Pancreas (tissue), 10 donors: ENCODE results near the gene LAMP2. TPM values are rescaled to one million over a fixed set of nuclear protein-coding genes. Genes with fewer than 3 reads are reported as not detected.

Experiments
- ATAC-seq, 4 donors: fragments of 200-7000 bp; cut with Tn5 transposase; one replicate each; pipeline versions ENCODE4 v1.8.0 to v1.9.1; 2020; ENCODE audit warnings: mild to moderate bottlenecking in 4 of 4, moderate library complexity in 4 of 4
- DNase-seq, 6 donors: peaks; one replicate each; pipeline ENCODE4 v3.0.0-alpha.2; 2020
- FAIRE-seq: peaks from 2 replicates; lab custom pipeline; 2012; peaks lifted over from hg19 to GRCh38; lab: Jason Lieb, UNC
- H3K27ac ChIP-seq, 4 donors: fragments of 200-600 bp; sonication (generic); 1 replicate in 3 of 4; 2 replicates in 1 of 4; pipeline versions ENCODE4 v1.5.0 to v1.8.0; 2020
- H3K27me3 ChIP-seq, 4 donors: fragments of 200-600 bp; one replicate each; pipeline ENCODE4 v1.8.0; 2021
- H3K36me3 ChIP-seq, 3 donors: fragments of 200-600 bp; sonication (generic) in 1 of 3; one replicate each; pipeline versions ENCODE4 v1.5.0 to v1.8.0; 2020 to 2021
- H3K4me1 ChIP-seq, 3 donors: fragments of 200-600 bp; one replicate each; pipeline ENCODE4 v1.8.0; 2021
- H3K4me3 ChIP-seq, 4 donors: fragments of 200-600 bp; sonication (generic) in 2 of 4; one replicate each; pipeline versions ENCODE4 v1.5.0 to v1.8.0; 2020 to 2021
- H3K9me3 ChIP-seq, 4 donors: fragments of 200-600 bp; one replicate each; pipeline ENCODE4 v1.8.0; 2021
- WGBS, 2 donors: extraction: QIAGEN DNeasy Blood & Tissue Kit; methylation state at CpG; one replicate each; pipeline ENCODE4 v1.1.7; 2013; 5-methylcytosine and 5-hydroxymethylcytosine counted together
- intact Hi-C, 3 donors: fragments of 100-400 bp; cut with DNase I; formaldehyde crosslinking; loops; one replicate each; pipeline versions ENCODE4 v1.11.1 to v1.14.2; 2022
- polyA plus RNA-seq, 2 donors: library from polyadenylated mRNA; stranded (reverse); fragments of 200-250 nt; gene quantifications; one replicate each; pipeline ENCODE4 v1.2.3, GENCODE V29; 2013
- total RNA-seq, 6 donors: library from RNA; stranded (reverse); fragmentation: NEBNext Ultra II Directional in 4 of 6; extraction: Animal tissue kit (Norgen Biotek cat#: 25700) in 4 of 6; gene quantifications; one replicate each; pipeline versions ENCODE4 v1.2.1 to v1.2.4, GENCODE V29; 2021 to 2023
- TF ChIP-seq, protein P1 (sequence below), 4 donors: fragments of 200-600 bp; sonication (generic) in 3 of 4; IDR thresholded peaks; one replicate each; pipeline versions ENCODE4 v1.5.0 to v1.8.0; 2021; ENCODE audit warnings: antibody characterized with exemption in 4 of 4
- donor health status: healthy with polysubstance abuse.
- donor health status: DM: no; HTN: no; CAD: no; lungs with moderate emphysema.
- donor health status: DM: no; HTN: no; CAD: no.
- donor health status: control.
- donor health status: control.
- donor health status: Bipolar disorder and iron deficiency.
- donor health status: DM: yes; HTN: yes; CAD: no.
- donor health status: DM: no; HTN: no; CAD: no.
- donor health status: DM: no; HTN: no; CAD: no.
- donor health status: DM: yes; HTN: yes; CAD: no.

LAMP2 gene
- total and polyA plus RNA-seq, 8 donors = 14.1 to 96.3 (median 41.1) TPM

GRCh38 chrX:120429776-120430540 lies 39.1 kb downstream of the LAMP2 start:
- Histone ChIP-seq H3K27ac (no peak overlapping the region), H3K36me3 (no peaks in the 10 kb centered on the region), H3K4me3 (no peak overlapping the region), H3K27me3 (no peaks in the 10 kb centered on the region), H3K4me1 (no peaks in the 10 kb centered on the region), H3K9me3 (no peaks in the 10 kb centered on the region)
- TF ChIP-seq, protein P1, sequence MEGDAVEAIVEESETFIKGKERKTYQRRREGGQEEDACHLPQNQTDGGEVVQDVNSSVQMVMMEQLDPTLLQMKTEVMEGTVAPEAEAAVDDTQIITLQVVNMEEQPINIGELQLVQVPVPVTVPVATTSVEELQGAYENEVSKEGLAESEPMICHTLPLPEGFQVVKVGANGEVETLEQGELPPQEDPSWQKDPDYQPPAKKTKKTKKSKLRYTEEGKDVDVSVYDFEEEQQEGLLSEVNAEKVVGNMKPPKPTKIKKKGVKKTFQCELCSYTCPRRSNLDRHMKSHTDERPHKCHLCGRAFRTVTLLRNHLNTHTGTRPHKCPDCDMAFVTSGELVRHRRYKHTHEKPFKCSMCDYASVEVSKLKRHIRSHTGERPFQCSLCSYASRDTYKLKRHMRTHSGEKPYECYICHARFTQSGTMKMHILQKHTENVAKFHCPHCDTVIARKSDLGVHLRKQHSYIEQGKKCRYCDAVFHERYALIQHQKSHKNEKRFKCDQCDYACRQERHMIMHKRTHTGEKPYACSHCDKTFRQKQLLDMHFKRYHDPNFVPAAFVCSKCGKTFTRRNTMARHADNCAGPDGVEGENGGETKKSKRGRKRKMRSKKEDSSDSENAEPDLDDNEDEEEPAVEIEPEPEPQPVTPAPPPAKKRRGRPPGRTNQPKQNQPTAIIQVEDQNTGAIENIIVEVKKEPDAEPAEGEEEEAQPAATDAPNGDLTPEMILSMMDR (IDR thresholded peaks at IDR 0.05) = no peak
- DNase-seq (no peak), ATAC-seq (no peak), FAIRE-seq (no peak)
- WGBS, 2 donors = 68% methylated on average over 2 of the region's 2 CpGs
- intact Hi-C loops = no loop called here

DNA sequence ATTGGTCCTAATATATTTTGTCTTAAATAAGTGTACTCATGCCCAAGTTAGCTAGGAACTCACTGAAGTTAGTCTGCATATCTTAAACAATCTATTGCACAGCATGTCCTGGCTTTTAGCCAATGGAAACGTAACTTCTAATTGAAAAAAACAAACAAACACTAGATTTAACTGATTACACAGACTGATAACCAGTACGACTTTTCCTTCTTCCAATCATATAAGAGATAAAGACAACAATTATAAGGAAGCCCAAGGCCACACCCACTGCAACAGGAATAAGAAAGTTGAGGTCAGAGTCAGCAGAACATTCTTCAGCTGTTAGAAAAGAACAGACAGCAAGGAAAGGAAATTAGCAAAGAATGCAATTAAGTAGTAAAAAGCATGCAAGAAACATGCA lies 40.8 kb downstream of the LAMP2 start:
- DNase-seq = no peak
- Histone ChIP-seq H3K9me3 (no peaks in the 10 kb centered on the region), H3K36me3 (no peaks in the 10 kb centered on the region), H3K27ac (no peak overlapping the region), H3K4me1 (no peaks in the 10 kb centered on the region), H3K4me3 (no peak overlapping the region), H3K27me3 (no peaks in the 10 kb centered on the region)
- TF ChIP-seq, protein P1 (IDR thresholded peaks at IDR 0.05) = no peak
- ATAC-seq = no peak
- 2 to 4% methylated on average over 2 of the region's 2 CpGs for WGBS, 2 donors
- intact Hi-C loops = no loop called here
- FAIRE-seq = peak; percentile 93

- FAIRE-seq (peak; percentile 86), ATAC-seq (no peak), DNase-seq (no peak)
- TF ChIP-seq, protein P1 (IDR thresholded peaks at IDR 0.05) = no peak
- Histone ChIP-seq H3K4me3 (no peak overlapping the region), H3K9me3 (no peaks in the 10 kb centered on the region), H3K27ac (no peak overlapping the region), H3K27me3 (no peaks in the 10 kb centered on the region), H3K36me3 (no peaks in the 10 kb centered on the region), H3K4me1 (no peaks in the 10 kb centered on the region)
- intact Hi-C loops = no loop called here
Measured at GRCh38 chrX:120426599-120426998, 42.5 kb downstream of the LAMP2 start.

GRCh38 chrX:120419463-120419862 lies 49.6 kb downstream of the LAMP2 start:
- intact Hi-C loops = no loop called here
- H3K27me3 ChIP-seq = peaks cover 0 to 5% (median 0%) of the 10 kb centered on the region in 4 donors
- H3K4me1 ChIP-seq = no peaks in the 10 kb centered on the region
- TF ChIP-seq, protein P1 (IDR thresholded peaks at IDR 0.05) = no peak
- 46 to 54% methylated on average over 2 of the region's 2 CpGs for WGBS, 2 donors
- no peaks in the 10 kb centered on the region for H3K36me3 ChIP-seq
- no peak for FAIRE-seq
- H3K4me3 ChIP-seq = no peak overlapping the region
- no peaks in the 10 kb centered on the region for H3K9me3 ChIP-seq
- no peak for ATAC-seq
- H3K27ac ChIP-seq = no peak overlapping the region
- DNase-seq = no peak

DNA sequence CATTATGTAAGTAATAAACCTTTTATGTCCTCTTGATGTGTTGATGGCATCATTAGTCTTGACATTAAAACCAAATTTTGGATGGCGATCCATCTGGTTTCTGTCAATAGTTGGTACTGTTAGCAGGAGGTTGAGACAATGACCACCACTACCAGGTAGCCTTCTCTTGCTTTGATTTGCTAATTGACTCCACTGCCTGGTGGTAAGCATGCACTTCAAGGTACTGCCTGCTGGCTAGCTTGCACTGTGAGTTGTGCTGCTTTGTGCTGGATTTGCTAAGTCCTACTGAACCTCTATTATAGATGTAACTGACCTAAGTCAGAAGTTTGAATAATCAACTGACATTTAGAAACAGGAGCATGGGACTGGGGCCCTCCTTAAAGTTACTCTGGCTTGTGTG lies 60.9 kb downstream of the LAMP2 start:
- FAIRE-seq (no peak), ATAC-seq (no peak)
- WGBS, 2 donors = 75 to 84% methylated on average over 1 of the region's 1 CpG

More for the DNA sequence above, 60.9 kb downstream of the LAMP2 start:
- H3K36me3 ChIP-seq = no peaks in the 10 kb centered on the region
- no peak overlapping the region for H3K27ac ChIP-seq
- TF ChIP-seq, protein P1 (IDR thresholded peaks at IDR 0.05) = no peak
- H3K27me3 ChIP-seq = peaks cover 0 to 6% (median 0%) of the 10 kb centered on the region in 4 donors
- intact Hi-C loops = no loop called here
- H3K4me1 ChIP-seq = no peaks in the 10 kb centered on the region
- no peak overlapping the region for H3K4me3 ChIP-seq
- no peaks in the 10 kb centered on the region for H3K9me3 ChIP-seq
- DNase-seq = no peak
